HG03469 (cell line): ENCODE measurements around the gene SLC4A7.
A peak's percentile ranks its signal among the peaks of the same experiment; 100 is the strongest.
"Not testable (repeated sequence)": the region's sequence is repeated elsewhere in the genome, so short reads cannot be mapped to it uniquely, and the experiment has no call there.

Source experiments
- ATAC-seq: cut with Tn5 transposase; IDR thresholded peaks from one replicate; pipeline ENCODE4 v1.9.1; 2021; ENCODE audit warnings: mild to moderate bottlenecking, moderate library complexity, moderate number of reproducible peaks; ENCODE audit not compliant: unreplicated experiment

Gene SLC4A7

DNA sequence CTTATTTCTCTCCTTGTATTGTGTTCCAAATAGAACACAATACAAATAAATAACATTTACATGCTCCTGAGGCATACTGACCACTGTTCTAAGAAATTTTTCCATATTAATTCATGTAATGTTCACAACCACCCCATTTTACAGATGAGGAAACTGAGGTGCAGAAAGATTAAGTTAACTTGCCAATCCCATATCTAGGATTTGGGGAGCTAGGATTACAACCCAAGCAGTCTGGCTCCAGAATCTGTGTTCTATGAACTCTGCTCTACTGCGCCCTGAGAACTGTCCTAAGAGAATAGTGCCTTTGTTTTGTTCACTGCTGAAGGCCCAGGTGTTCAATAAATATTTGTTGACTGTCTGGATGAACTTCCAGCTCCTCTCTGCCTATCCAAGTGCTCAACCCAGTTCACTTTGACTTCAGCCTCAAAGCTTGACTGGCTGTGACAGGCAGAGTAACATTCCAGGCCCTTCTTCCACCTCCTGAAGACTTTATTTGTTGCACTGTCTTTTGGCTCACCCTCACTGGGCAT, 118.1 kb downstream of the SLC4A7 start:
- ATAC-seq = no peak

GRCh38 chr3:27360113-27361078, 123.8 kb downstream of the SLC4A7 start:
- peak; percentile 47 for ATAC-seq

DNA sequence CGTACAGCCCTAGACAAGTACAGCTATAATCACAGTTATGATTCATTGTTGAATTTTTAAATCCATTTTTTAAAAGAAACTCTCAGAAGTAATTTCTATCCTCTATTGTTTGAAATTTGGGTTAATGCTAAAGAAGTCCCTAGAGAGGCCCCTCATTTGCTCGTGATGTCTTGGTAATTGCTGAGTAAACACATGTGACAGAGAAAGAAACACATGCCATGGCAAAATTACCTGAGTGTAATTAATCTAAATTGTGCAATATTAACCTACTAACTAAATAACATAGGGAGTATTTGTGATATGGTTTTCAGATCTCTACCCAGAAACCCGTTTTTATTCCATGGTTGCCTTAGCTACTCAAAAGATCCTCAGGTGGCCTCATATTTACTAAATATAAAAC, 125.8 kb downstream of the SLC4A7 start:
- ATAC-seq = no peak

DNA sequence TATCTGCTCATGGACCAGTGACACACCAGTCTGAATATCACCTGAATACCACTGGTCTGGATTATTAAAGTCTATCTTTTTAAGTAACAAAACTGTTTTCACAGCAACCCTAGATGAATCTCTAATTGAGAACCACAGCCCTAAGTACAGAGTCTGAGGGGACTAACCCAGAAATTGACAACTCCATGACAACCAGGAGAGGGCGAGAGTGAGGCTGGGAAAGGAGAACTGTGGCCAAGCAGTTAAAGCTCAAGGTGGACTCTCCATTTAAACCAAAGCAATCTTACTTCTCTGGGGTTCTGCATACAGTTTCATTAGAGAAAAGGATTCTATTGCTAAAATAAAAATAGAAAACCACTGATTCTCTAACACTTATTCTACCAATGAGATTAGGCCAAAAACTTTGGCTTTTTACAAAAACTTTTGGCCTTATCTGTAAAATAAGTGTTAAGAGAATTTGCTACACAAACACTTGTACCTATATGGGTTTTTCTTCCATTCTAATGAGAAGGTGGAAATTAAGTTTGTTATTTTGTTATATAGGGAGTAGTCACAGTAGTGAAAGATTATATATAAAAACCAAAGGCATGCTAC, 126.4 kb downstream of the SLC4A7 start:
- ATAC-seq = peak; percentile 74

GRCh38 chr3:27356976-27357375, 127.2 kb downstream of the SLC4A7 start:
- no peak for ATAC-seq

DNA sequence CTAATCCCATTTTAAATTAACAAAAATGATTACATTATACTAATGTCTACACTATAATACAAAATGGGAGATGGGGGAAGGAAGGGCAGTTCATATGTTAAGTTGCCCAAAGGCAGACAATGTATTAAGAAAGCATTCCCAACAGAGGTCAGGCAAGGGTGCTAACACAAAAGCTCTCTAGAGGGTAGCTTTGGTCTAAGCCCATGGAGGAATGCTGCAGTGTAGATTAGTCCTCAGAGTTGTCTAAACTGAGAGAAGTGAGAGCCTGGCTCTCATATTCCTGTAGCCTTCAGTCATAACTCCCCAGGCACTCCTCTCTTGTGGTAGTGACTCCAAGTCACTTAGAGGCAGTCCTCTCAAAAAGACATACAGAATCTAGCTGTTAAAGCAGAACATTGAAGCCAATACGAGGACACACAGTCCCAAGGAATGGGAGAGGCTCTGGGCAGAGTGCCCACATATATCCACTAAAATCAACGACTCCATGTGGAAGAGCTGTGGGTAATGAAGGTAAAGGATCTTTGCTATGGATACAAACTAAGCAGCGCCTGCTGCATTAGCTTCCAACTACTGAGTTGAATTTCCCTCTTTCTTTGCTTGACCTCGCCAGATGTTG, 129.5 kb downstream of the SLC4A7 start:
- no peak for ATAC-seq

DNA sequence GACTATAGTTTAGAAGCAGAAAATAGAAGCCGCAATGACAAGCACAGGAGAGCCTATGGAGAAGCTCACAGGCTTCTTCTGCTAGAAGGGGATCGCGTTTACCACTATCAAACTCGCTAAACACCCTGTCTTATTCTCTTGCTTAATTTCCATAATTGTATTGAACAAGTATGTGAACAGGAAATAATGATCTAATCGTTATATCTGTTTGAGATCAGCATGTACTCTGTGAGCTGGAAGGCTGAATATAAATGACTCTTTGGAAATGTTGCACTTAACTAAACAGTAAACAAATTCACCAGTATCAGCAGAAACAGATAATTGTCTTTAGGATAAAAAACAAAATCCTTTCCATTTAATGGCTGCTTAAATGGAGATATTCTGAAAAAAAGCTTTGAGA, 130.0 kb downstream of the SLC4A7 start:
- no peak for ATAC-seq

DNA sequence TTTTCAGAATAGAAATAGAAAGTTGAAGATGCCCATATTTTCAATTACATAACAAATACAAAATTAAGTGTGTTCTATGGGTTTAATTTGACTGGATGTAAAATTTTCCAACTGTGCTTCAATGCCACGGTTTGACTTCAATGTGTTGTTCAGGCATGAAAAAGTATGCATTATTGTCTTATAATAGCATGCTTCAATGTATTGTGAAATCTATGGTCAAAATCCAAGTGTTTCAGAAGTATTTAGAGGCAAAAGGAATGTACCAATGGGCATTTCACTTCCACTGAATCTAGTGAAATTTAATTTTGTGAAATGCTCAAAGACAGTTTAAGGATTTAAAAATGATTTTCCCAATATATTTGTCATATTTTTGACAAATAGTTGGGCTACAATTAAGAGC, 131.0 kb downstream of the SLC4A7 start:
- ATAC-seq = no peak

GRCh38 chr3:27352047-27352446, 132.1 kb downstream of the SLC4A7 start:
- ATAC-seq = no peak

DNA sequence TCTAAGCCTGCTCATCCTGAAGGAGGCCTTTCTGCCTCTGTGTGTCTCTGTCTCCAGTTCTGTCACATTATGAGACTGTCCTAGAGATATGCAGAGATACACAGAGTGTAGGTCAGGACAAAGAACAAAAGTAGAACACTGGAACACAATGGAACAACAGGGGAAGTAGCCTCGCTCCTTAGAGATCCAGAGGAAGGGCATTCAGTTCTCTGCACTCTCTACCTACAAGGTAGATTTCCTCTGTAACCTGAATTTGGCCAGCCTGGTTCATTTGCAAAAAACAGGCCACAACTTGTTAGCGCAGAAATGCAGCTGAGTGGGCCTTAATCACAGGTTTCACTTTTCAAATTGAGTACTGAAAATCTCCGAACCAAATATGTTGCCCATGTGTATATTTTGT, 134.4 kb downstream of the SLC4A7 start:
- ATAC-seq = peak; percentile 60

DNA sequence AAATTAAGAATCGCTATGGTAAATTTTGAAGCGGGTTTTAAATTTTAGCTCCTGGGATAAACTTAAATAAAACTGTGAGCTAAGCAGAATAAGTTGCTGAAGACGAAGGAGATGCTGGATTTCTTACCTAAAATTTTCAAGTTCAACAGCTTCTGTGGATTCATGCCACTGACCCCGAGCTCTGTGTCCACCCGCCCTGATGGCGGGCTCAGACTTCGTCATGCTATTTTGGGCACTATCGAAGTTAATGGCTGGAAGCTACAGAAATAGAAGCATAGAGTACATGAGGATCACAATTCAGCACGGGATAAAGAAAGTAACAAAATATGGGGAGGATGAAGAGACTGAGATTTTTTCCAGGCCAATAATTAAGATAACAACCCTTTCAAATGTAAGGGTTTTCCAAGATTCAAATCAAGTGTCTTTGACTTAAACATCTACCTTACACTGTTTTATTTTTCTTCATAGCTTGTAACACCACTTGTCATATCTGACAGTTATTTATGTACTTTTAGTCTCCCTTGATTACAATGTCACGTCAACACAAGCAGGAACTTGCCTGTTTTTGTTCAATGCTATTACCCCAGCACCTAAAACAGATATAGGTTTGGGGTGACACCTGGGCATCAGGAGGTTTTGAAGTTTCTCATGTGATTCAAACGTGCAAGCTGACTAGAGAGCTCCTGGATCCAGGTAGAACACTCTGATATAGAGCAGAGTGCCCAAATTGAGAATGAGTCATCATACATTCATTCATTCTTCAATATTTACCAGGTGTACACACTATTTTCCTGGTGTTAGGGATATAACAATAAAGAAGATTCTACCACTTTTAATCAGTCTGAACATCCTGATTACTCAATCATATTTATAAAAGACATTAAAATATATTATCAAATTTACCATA, 138.0 kb downstream of the SLC4A7 start:
- ATAC-seq = no peak

DNA sequence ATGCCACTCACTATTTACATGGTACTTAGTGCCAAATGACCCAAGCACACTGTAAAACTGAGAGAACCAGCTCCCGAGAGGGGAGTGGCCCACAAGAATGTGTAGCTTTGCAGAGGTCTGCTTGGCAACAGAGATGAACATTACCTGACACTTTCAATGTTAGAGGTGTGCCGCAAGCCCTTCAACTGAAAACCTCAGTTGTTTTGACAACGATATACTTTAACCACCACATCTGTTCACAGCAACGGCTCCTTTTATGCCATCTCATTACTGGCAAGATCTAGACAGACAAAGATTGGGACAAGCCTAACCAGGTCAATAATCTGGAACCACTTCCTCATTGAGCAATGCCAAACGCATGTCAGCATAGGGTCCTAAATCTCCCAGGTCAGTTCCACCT, 138.7 kb downstream of the SLC4A7 start:
- no peak for ATAC-seq

DNA sequence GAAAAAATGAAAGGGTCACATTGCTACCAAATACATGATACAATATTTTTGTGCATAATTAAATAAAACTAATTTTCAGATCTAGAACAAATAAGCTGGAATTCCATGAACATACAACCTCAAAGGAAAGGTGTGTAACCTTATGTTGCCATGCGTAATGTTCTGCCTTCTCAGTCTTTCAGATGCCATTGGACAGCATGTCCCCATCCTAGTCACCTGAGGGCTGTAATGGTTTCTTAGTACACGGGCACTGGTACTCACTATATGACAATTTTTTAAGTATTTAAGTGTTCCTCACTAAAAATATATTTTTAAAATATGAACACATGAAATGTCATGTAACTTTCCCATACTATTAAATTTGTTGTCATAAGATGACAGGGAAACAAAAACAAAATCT, 139.1 kb downstream of the SLC4A7 start:
- no peak for ATAC-seq

DNA sequence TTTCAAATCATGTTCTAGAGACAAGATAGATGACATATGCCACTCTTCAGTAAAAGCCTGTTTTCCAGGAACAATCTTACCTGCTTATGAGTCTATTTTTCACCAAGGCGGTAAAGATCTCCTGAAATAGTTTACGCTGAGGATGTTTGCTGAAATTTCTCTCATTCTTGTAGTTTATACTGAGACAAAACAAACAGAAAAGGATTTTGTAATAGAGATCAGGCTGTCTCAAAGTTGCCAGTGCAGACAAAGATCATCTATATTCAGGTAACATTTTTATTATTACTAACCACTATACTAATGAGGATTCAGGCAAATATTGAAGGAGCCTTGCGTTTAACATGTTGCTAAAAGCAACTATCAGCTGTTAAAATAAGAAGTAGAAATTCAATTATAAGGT, 140.0 kb downstream of the SLC4A7 start:
- no peak for ATAC-seq

GRCh38 chr3:27342267-27342666, 141.9 kb downstream of the SLC4A7 start:
- ATAC-seq = no peak

GRCh38 chr3:27340534-27340933, 143.7 kb downstream of the SLC4A7 start:
- ATAC-seq = peak; percentile 82

GRCh38 chr3:27335571-27335970, 148.6 kb downstream of the SLC4A7 start:
- no peak for ATAC-seq

DNA sequence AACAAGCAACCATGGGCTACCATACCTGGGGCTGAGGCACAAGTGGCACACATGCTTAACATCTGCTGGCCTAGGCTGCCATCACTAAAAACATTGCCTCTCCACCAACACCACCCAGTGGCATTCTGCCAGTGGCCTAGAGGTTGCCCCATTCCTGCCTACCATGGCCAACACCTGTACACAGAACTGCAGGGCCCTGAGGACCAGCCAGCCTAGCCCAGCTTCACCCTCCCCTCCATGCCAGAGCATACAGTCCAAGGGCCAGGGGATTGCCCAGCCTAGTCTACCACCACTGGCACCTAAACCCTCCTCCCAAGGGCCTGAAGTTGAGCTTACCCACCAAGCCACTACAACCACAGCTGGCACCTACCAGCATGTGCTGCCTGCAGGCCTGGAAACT, 150.3 kb downstream of the SLC4A7 start:
- no peak for ATAC-seq

- not testable (repeated sequence) for ATAC-seq
These were observed 155.0 kb downstream of the SLC4A7 start for GRCh38 chr3:27328982-27329762.
